Activated CD4-positive, alpha-beta T cell treated with anti-CD3 and anti-CD28 coated beads, Interleukin-2, Interleukin-4, amounts not matched to agents 100 ng/mL and 50 ng/mL, durations not matched to agents 16 hours and 8 hours (primary cell): Measurements from ENCODE around the gene CAPN12.

Source experiments
- DNase-seq: peaks from one replicate; pipeline ENCODE4 v3.0.0-alpha.2; 2020; ENCODE audit warnings: low spot score

CAPN12 gene

GRCh38 chr19:38709671-38710415, 34.4 kb downstream of the CAPN12 start:
- DNase-seq, result no peak

- DNase-seq, result no peak
Measured at GRCh38 chr19:38709119-38709518, 35.2 kb downstream of the CAPN12 start.

GRCh38 chr19:38708413-38709024, 35.8 kb downstream of the CAPN12 start:
- DNase-seq, result no peak

GRCh38 chr19:38707512-38708114, 36.7 kb downstream of the CAPN12 start:
- no peak for DNase-seq

GRCh38 chr19:38706792-38707511, 37.3 kb downstream of the CAPN12 start:
- DNase-seq, result no peak

- no peak for DNase-seq
Measured at GRCh38 chr19:38705197-38706019, 38.9 kb downstream of the CAPN12 start.

GRCh38 chr19:38704488-38705026, 39.7 kb downstream of the CAPN12 start:
- DNase-seq, result no peak

- DNase-seq, result no peak
Measured at GRCh38 chr19:38703509-38703908, 40.8 kb downstream of the CAPN12 start.

- no peak for DNase-seq
Measured at GRCh38 chr19:38702278-38702677, 42.0 kb downstream of the CAPN12 start.

GRCh38 chr19:38701455-38702063, 42.7 kb downstream of the CAPN12 start:
- no peak for DNase-seq

- no peak for DNase-seq
Measured at GRCh38 chr19:38700902-38701454, 43.3 kb downstream of the CAPN12 start.

GRCh38 chr19:38700350-38700901, 43.8 kb downstream of the CAPN12 start:
- DNase-seq, result no peak

GRCh38 chr19:38699647-38700349, 44.5 kb downstream of the CAPN12 start:
- no peak for DNase-seq

- peak; percentile 14 for DNase-seq
Measured at GRCh38 chr19:38699027-38699346, 45.3 kb downstream of the CAPN12 start.

GRCh38 chr19:38698225-38699026, 45.8 kb downstream of the CAPN12 start:
- DNase-seq, result no peak

GRCh38 chr19:38697641-38698071, 46.6 kb downstream of the CAPN12 start:
- DNase-seq, result no peak

- DNase-seq, result no peak
Measured at GRCh38 chr19:38697197-38697596, 47.1 kb downstream of the CAPN12 start.

- no peak for DNase-seq
Measured at GRCh38 chr19:38696729-38697055, 47.6 kb downstream of the CAPN12 start.
